ENCODE measurements around the gene SARS1. TPM values are rescaled to one million over a fixed set of nuclear protein-coding genes. Genes with fewer than 3 reads are reported as not detected.
A peak's percentile ranks its signal among the peaks of the same experiment; 100 is the strongest.

Gene SARS1
- total and polyA plus RNA-seq, 2 of the 13 experiments (the other 11 are each of a cell fraction or from before 2014, with no cell fraction given): 103 to 134 TPM

GRCh38 chr1:109282952-109283747, 69.4 kb downstream of the SARS1 start, which contains the start of gene PSRC1 (continued):
- TF ChIP-seq ZNF574 (CRISPR knock-in tag; IDR thresholded peaks at IDR 0.05): peak; percentile 91
- TF ChIP-seq, protein P1, sequence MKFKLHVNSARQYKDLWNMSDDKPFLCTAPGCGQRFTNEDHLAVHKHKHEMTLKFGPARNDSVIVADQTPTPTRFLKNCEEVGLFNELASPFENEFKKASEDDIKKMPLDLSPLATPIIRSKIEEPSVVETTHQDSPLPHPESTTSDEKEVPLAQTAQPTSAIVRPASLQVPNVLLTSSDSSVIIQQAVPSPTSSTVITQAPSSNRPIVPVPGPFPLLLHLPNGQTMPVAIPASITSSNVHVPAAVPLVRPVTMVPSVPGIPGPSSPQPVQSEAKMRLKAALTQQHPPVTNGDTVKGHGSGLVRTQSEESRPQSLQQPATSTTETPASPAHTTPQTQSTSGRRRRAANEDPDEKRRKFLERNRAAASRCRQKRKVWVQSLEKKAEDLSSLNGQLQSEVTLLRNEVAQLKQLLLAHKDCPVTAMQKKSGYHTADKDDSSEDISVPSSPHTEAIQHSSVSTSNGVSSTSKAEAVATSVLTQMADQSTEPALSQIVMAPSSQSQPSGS (CRISPR knock-in tag; IDR thresholded peaks at IDR 0.05): peak; percentile 13; the same call in 1 of the 2 replicates
- no peak for TF ChIP-seq SMARCE1 (IDR thresholded peaks at IDR 0.05; ENCODE audit: borderline replicate concordance)
- peak; percentile 75; the same call in 1 of the 2 replicates for TF ChIP-seq RFXAP (CRISPR knock-in tag; IDR thresholded peaks at IDR 0.05; ENCODE audit: borderline replicate concordance)
- peak; percentile 44 for TF ChIP-seq ZNF160 (CRISPR knock-in tag; IDR thresholded peaks at IDR 0.05)
- 0 out of 2 replicates have a peak, but pooled peaks have one; percentile 53 for TF ChIP-seq IRX3 (CRISPR knock-in tag; IDR thresholded peaks at IDR 0.05; ENCODE audit: borderline replicate concordance, low read depth)
- TF ChIP-seq ZIK1 (CRISPR knock-in tag; IDR thresholded peaks at IDR 0.05; ENCODE audit: borderline replicate concordance, low read depth): no peak
- 0 out of 2 replicates have a peak, but pooled peaks have one; percentile 36 for TF ChIP-seq FOSL2 (CRISPR knock-in tag; IDR thresholded peaks at IDR 0.05)
- TF ChIP-seq MED13 (CRISPR knock-in tag; IDR thresholded peaks at IDR 0.05): 0 out of 2 replicates have a peak, but pooled peaks have one; percentile 80
- TF ChIP-seq HIVEP1 (CRISPR knock-in tag; IDR thresholded peaks at IDR 0.05): peak; percentile 72; the same call in 1 of the 2 replicates
- TF ChIP-seq ZNF317 (CRISPR knock-in tag; IDR thresholded peaks at IDR 0.05): peak; percentile 68; the same call in 1 of the 2 replicates
- TF ChIP-seq ZFP1 (CRISPR knock-in tag; IDR thresholded peaks at IDR 0.05): 0 out of 2 replicates have a peak, but pooled peaks have one; percentile 36
- peak; percentile 46; the same call in 1 of the 2 replicates for TF ChIP-seq PITX1 (CRISPR knock-in tag; IDR thresholded peaks at IDR 0.05)
- TF ChIP-seq ZNF615 (CRISPR knock-in tag; IDR thresholded peaks at IDR 0.05; ENCODE audit: borderline replicate concordance): 0 out of 2 replicates have a peak, but pooled peaks have one; percentile 59
- TF ChIP-seq, protein P2, sequence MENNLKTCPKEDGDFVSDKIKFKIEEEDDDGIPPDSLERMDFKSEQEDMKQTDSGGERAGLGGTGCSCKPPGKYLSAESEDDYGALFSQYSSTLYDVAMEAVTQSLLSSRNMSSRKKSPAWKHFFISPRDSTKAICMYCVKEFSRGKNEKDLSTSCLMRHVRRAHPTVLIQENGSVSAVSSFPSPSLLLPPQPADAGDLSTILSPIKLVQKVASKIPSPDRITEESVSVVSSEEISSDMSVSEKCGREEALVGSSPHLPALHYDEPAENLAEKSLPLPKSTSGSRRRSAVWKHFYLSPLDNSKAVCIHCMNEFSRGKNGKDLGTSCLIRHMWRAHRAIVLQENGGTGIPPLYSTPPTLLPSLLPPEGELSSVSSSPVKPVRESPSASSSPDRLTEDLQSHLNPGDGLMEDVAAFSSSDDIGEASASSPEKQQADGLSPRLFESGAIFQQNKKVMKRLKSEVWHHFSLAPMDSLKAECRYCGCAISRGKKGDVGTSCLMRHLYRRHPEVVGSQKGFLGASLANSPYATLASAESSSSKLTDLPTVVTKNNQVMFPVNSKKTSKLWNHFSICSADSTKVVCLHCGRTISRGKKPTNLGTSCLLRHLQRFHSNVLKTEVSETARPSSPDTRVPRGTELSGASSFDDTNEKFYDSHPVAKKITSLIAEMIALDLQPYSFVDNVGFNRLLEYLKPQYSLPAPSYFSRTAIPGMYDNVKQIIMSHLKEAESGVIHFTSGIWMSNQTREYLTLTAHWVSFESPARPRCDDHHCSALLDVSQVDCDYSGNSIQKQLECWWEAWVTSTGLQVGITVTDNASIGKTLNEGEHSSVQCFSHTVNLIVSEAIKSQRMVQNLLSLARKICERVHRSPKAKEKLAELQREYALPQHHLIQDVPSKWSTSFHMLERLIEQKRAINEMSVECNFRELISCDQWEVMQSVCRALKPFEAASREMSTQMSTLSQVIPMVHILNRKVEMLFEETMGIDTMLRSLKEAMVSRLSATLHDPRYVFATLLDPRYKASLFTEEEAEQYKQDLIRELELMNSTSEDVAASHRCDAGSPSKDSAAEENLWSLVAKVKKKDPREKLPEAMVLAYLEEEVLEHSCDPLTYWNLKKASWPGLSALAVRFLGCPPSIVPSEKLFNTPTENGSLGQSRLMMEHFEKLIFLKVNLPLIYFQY (CRISPR knock-in tag; IDR thresholded peaks at IDR 0.05; ENCODE audit: borderline replicate concordance): peak; percentile 34; the same call in 1 of the 2 replicates
- TF ChIP-seq ARNT2 (CRISPR knock-in tag; IDR thresholded peaks at IDR 0.05; ENCODE audit: low read depth): 0 out of 2 replicates have a peak, but pooled peaks have one; percentile 36
- TF ChIP-seq, protein P3, sequence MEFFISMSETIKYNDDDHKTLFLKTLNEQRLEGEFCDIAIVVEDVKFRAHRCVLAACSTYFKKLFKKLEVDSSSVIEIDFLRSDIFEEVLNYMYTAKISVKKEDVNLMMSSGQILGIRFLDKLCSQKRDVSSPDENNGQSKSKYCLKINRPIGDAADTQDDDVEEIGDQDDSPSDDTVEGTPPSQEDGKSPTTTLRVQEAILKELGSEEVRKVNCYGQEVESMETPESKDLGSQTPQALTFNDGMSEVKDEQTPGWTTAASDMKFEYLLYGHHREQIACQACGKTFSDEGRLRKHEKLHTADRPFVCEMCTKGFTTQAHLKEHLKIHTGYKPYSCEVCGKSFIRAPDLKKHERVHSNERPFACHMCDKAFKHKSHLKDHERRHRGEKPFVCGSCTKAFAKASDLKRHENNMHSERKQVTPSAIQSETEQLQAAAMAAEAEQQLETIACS (CRISPR knock-in tag; IDR thresholded peaks at IDR 0.05): peak; percentile 95
- TF ChIP-seq CENPT (CRISPR knock-in tag; IDR thresholded peaks at IDR 0.05; ENCODE audit: low read depth): no peak; the same call in 1 of the 2 replicates
- TF ChIP-seq ZNF264 (CRISPR knock-in tag; IDR thresholded peaks at IDR 0.05): peak; percentile 86
- TF ChIP-seq ZSCAN22 (CRISPR knock-in tag; IDR thresholded peaks at IDR 0.05): no peak

Measured in HepG2 (cell line).